OCI-LY1 (cell line): ENCODE measurements around the gene PTPN11.

Source experiments
- H2AFZ ChIP-seq: fragments of 200-600 bp; sonication (generic), shearing (Covaris generic); 2 replicates; pipeline ENCODE4 v1.6.0; 2014; ENCODE audit warnings: antibody characterized with exemption, mild to moderate bottlenecking, low read length
- H3F3A ChIP-seq: fragments of 200-600 bp; sonication (generic), shearing (Covaris generic); 2 replicates; pipeline ENCODE4 v1.6.0; 2014; ENCODE audit warnings: mild to moderate bottlenecking, antibody characterized with exemption, low read length, moderate library complexity; ENCODE audit not compliant: insufficient read depth
- H3K27ac ChIP-seq: fragments of 200-600 bp; sonication (generic); 2 replicates; pipeline ENCODE4 v1.5.1; 2014; ENCODE audit warnings: low read length, mixed run types, mild to moderate bottlenecking, low read depth; ENCODE audit not compliant: poor library complexity, severe bottlenecking
- H3K27me3 ChIP-seq: fragments of 200-600 bp; sonication (generic); 2 replicates; pipeline ENCODE4 v1.6.0; 2014; ENCODE audit warnings: antibody characterized with exemption, mild to moderate bottlenecking, low read length, moderate library complexity; ENCODE audit not compliant: insufficient read depth
- H3K36me3 ChIP-seq: fragments of 200-600 bp; sonication (generic); 2 replicates; pipeline ENCODE4 v1.6.1; 2014; ENCODE audit warnings: mild to moderate bottlenecking, antibody characterized with exemption, low read length, moderate library complexity, mixed read lengths; ENCODE audit not compliant: insufficient read depth
- H3K4me1 ChIP-seq: fragments of 200-600 bp; sonication (generic); 2 replicates; pipeline ENCODE4 v1.5.1; 2014; ENCODE audit warnings: mild to moderate bottlenecking, low read length, moderate library complexity; ENCODE audit not compliant: insufficient read depth, severe bottlenecking
- H3K4me2 ChIP-seq: fragments of 200-600 bp; sonication (generic), shearing (Covaris generic); 2 replicates; pipeline ENCODE4 v1.6.1; 2014; ENCODE audit warnings: low read length
- H3K4me3 ChIP-seq: fragments of 200-600 bp; sonication (generic); 2 replicates; pipeline ENCODE4 v1.5.1; 2014; ENCODE audit warnings: low read length, low read depth, mild to moderate bottlenecking, mixed read lengths; ENCODE audit not compliant: poor library complexity, severe bottlenecking
- H3K79me2 ChIP-seq: fragments of 200-600 bp; shearing (Covaris generic); 2 replicates; pipeline ENCODE4 v1.6.1; 2016; ENCODE audit warnings: mixed run types, low read length, mixed read lengths; ENCODE audit not compliant: insufficient read depth
- H3K9ac ChIP-seq: fragments of 200-600 bp; sonication (generic), shearing (Covaris generic); 2 replicates; pipeline ENCODE4 v1.6.1; 2014; ENCODE audit warnings: mild to moderate bottlenecking, low read length, mixed read lengths
- H3K9me2 ChIP-seq: fragments of 200-600 bp; sonication (generic), shearing (Covaris generic); 2 replicates; pipeline ENCODE4 v1.6.1; 2014; ENCODE audit warnings: low read depth, mild to moderate bottlenecking, low read length, mixed read lengths
- H3K9me3 ChIP-seq: fragments of 200-600 bp; shearing (Covaris generic); 2 replicates; pipeline ENCODE4 v1.6.1; 2014; ENCODE audit warnings: low read length, mixed read lengths
- H4K20me1 ChIP-seq: fragments of 200-600 bp; sonication (generic), shearing (Covaris generic); 2 replicates; pipeline ENCODE4 v1.6.0; 2016; ENCODE audit warnings: mild to moderate bottlenecking, low read length; ENCODE audit not compliant: insufficient read depth
- EZH2 ChIP-seq: fragments of 200-600 bp; sonication (generic), shearing (Covaris generic); IDR thresholded peaks from 2 replicates; pipeline ENCODE4 v1.8.0; 2017; ENCODE audit warnings: borderline replicate concordance, mixed run types, mild to moderate bottlenecking, antibody characterized with exemption, low read length, moderate library complexity, mixed read lengths
- TF ChIP-seq, protein P1 (sequence below): fragments of 200-600 bp; sonication (generic), shearing (Covaris generic); IDR thresholded peaks from 2 replicates; pipeline ENCODE4 v1.5.1; 2017; ENCODE audit warnings: mild to moderate bottlenecking, antibody characterized with exemption, low read length, moderate library complexity, mixed read lengths

Gene PTPN11

DNA sequence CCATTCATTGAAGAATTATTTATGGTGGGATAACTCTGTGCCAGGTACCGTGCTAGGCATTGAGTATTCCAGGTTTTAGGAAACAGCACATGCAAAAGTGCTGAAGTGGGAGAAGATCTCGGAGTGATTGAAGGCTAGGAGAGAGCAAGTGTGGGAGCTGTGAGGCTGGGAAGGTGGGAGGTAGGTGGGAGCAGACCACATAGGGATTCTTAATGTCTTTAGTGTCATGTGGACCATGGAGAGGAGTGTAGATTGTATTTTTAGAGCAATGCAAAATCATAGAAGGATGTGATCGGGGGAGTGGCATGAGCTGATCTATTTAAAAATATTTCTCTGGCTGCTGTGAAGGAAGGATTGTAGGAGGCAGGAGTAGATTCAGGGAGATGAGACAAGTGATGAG, 5.4 kb downstream of the PTPN11 start:
- Histone ChIP-seq H3K36me3 (peaks cover 15% of the 10 kb centered on the region; the same call in 1 of the 2 replicates), H3K27ac (no peak overlapping the region), H3K4me2 (no peak overlapping the region), H3K9me3 (no peaks in the 10 kb centered on the region), H3K9me2 (no peaks in the 10 kb centered on the region), H3K4me1 (peaks cover 34% of the 10 kb centered on the region), H3K79me2 (peaks cover 91% of the 10 kb centered on the region), H3F3A (no peaks in the 10 kb centered on the region), H2AFZ (no peak overlapping the region), H3K4me3 (no peak overlapping the region), H3K27me3 (no peaks in the 10 kb centered on the region), H4K20me1 (no peaks in the 10 kb centered on the region), H3K9ac (no peak overlapping the region)
- no peak for TF ChIP-seq EZH2
- TF ChIP-seq, protein P1, sequence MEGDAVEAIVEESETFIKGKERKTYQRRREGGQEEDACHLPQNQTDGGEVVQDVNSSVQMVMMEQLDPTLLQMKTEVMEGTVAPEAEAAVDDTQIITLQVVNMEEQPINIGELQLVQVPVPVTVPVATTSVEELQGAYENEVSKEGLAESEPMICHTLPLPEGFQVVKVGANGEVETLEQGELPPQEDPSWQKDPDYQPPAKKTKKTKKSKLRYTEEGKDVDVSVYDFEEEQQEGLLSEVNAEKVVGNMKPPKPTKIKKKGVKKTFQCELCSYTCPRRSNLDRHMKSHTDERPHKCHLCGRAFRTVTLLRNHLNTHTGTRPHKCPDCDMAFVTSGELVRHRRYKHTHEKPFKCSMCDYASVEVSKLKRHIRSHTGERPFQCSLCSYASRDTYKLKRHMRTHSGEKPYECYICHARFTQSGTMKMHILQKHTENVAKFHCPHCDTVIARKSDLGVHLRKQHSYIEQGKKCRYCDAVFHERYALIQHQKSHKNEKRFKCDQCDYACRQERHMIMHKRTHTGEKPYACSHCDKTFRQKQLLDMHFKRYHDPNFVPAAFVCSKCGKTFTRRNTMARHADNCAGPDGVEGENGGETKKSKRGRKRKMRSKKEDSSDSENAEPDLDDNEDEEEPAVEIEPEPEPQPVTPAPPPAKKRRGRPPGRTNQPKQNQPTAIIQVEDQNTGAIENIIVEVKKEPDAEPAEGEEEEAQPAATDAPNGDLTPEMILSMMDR = no peak

DNA sequence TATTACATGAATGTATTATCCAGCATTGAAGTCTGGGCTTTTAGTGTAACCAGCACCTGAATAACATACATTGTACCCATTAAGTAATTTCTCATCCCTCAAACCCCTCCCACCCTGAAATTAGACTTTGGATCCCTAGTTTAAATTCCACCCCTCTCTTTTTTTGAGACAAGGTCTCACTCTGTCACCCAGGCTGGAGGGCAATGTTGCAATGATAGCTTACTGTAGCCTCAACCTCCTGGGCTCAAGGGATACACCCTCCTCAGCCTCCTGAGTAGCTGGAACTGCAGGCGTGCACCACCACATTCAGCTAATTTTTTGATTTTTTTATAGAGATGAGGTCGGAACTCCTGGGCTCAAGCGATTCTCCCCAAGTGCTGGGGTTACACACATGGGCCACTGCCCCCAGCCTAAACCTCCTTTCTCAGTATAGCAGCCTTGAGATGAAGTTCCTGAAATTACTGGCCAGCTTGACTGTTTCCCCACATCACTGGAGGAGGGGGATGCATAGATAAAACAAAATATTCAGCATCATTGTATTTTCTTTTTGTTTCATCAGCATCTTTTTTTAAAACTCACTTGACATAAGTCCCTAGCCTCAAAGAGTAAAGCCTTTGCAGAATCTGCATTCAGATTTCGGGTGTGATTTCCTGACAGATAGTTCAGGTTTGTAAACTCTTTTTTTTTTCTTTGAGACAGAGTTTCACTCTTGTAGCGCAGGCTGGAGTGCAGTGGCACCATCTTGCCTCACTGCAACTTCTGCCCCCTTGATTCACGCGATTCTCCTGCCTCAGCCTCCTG, 7.0 kb downstream of the PTPN11 start:
- no peaks in the 10 kb centered on the region for H3F3A ChIP-seq
- H3K79me2 ChIP-seq = peaks cover 84% of the 10 kb centered on the region
- H3K4me2 ChIP-seq = no peak overlapping the region
- H3K27me3 ChIP-seq = no peaks in the 10 kb centered on the region
- no peaks in the 10 kb centered on the region for H4K20me1 ChIP-seq
- no peak overlapping the region for H3K27ac ChIP-seq
- peaks cover 15% of the 10 kb centered on the region for H3K36me3 ChIP-seq
- TF ChIP-seq, protein P1 = no peak
- no peak for TF ChIP-seq EZH2
- H3K9me3 ChIP-seq = no peaks in the 10 kb centered on the region
- H3K9me2 ChIP-seq = no peaks in the 10 kb centered on the region
- no peak overlapping the region for H2AFZ ChIP-seq
- H3K4me3 ChIP-seq = no peak overlapping the region
- H3K9ac ChIP-seq = no peak overlapping the region
- H3K4me1 ChIP-seq = peaks cover 25% of the 10 kb centered on the region

DNA sequence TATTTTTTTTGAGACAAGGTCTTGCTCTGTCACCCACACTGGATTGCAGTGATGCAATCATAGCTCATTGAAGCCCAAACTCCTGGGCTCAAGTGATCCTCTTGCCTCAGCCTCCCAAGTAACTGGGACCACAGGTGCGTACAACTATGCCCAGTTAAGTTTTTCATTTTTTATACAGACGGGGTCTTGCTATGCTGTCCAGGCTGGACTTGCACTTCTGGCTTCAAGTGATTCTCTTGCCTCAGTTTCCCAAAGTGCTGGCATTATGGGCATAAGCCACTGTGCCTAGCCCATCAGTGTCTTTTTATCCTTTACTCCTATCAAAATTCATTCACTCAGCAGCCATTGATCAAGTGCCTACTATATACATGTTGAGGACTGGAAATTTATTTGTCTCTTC, 9.0 kb downstream of the PTPN11 start:
- Histone ChIP-seq H4K20me1 (no peaks in the 10 kb centered on the region), H3K9me3 (no peaks in the 10 kb centered on the region)

More for the DNA sequence above, 9.0 kb downstream of the PTPN11 start:
- Histone ChIP-seq H2AFZ (no peak overlapping the region), H3K27ac (no peak overlapping the region), H3K9me2 (no peaks in the 10 kb centered on the region), H3K27me3 (no peaks in the 10 kb centered on the region), H3K79me2 (peaks cover 66% of the 10 kb centered on the region), H3K9ac (no peak overlapping the region), H3F3A (no peaks in the 10 kb centered on the region), H3K36me3 (peaks cover 6% of the 10 kb centered on the region), H3K4me1 (peaks cover 21% of the 10 kb centered on the region), H3K4me2 (no peak overlapping the region), H3K4me3 (no peak overlapping the region)
- TF ChIP-seq, protein P1 = no peak
- TF ChIP-seq EZH2 = no peak
